Prostate gland (tissue), 2 donors: ENCODE results near the gene PRR15L. TPM values are rescaled to one million over a fixed set of nuclear protein-coding genes. Genes with fewer than 3 reads are reported as not detected.

ENCODE experiments used
- DNase-seq: peaks from one replicate; pipeline ENCODE4 v3.0.0-alpha.2; 2019; ENCODE audit warnings: low spot score
- H3K27ac ChIP-seq, 2 donors: fragments of 200-600 bp; sonication (generic); 2 replicates each; pipeline ENCODE4 v1.5.1; 2017 to 2019
- H3K27me3 ChIP-seq: fragments of 200-600 bp; sonication (generic); replicated peaks from 2 replicates; pipeline ENCODE4 v1.5.1; 2019; ENCODE audit not compliant: insufficient read depth
- H3K36me3 ChIP-seq, 2 donors: fragments of 200-600 bp; sonication (generic); 1 replicate in 1 of 2; 2 replicates in 1 of 2; pipeline versions ENCODE4 v1.5.1 to v1.8.1; 2017 to 2019
- H3K4me1 ChIP-seq: fragments of 200-600 bp; sonication (generic); replicated peaks from 2 replicates; pipeline ENCODE4 v1.5.1; 2019
- H3K4me3 ChIP-seq, 2 donors: fragments of 200-600 bp; sonication (generic); 2 replicates each; pipeline ENCODE4 v1.5.1; 2017 to 2019
- H3K9me3 ChIP-seq: fragments of 200-600 bp; sonication (generic); 2 replicates; pipeline ENCODE4 v1.5.1; 2017
- CTCF ChIP-seq, 4 experiments: fragments of 200-600 bp in 2 of 4; fragments of 450-650 bp in 2 of 4; sonication (generic) in 2 of 4; IDR thresholded peaks; 1 replicate in 3 of 4; 2 replicates in 1 of 4; pipeline ENCODE4 v1.5.1; 2016 to 2019; ENCODE audit warnings: antibody characterized with exemption in 4 of 4, mild to moderate bottlenecking in 2 of 4, moderate library complexity in 2 of 4
- POLR2A ChIP-seq: fragments of 450-650 bp; IDR thresholded peaks from one replicate; pipeline ENCODE4 v1.6.1; 2016; ENCODE audit warnings: antibody characterized with exemption, mild to moderate bottlenecking
- POLR2AphosphoS5 ChIP-seq: sonication (generic); formaldehyde crosslinking; IDR thresholded peaks from one replicate; pipeline ENCODE4 v1.6.1; 2017; ENCODE audit warnings: antibody characterized with exemption
- WGBS: methylation state at CpG from one replicate; pipeline ENCODE4 v1.1.5; 2018; 5-methylcytosine and 5-hydroxymethylcytosine counted together
- intact Hi-C: fragments of 100-400 bp; cut with DNase I; formaldehyde crosslinking; loops from one replicate; pipeline ENCODE4 v1.14.2; 2022
- total RNA-seq, 2 donors: library from RNA; depleted of rRNA; stranded (reverse); fragments of >200 nt; gene quantifications; one replicate each; pipeline ENCODE4 v1.1.0, GENCODE V29; 2016

The PRR15L gene
- total RNA-seq, 2 donors from 2014 or later, result 19.9 to 59.7 TPM

- TF ChIP-seq POLR2A (no peak), CTCF (IDR thresholded peaks at IDR 0.05) (no peak), POLR2AphosphoS5 (no peak)
- 98% methylated on average over 5 of the region's 5 CpGs for WGBS
- DNase-seq, result no peak
- H3K27me3 ChIP-seq, result no peaks in the 10 kb centered on the region
- H3K36me3 ChIP-seq, result no peaks in the 10 kb centered on the region
- intact Hi-C loops, result no loop called here
- no peaks in the 10 kb centered on the region for H3K9me3 ChIP-seq
- no peak overlapping the region for H3K27ac ChIP-seq
- H3K4me1 ChIP-seq, result no peaks in the 10 kb centered on the region
- H3K4me3 ChIP-seq, result no peak overlapping the region
Measured at GRCh38 chr17:47964856-47965255, 7.2 kb upstream of the PRR15L start.

GRCh38 chr17:47962901-47963300 is 5.2 kb upstream of the PRR15L start:
- Histone ChIP-seq H3K4me1 (no peaks in the 10 kb centered on the region), H3K27ac (no peak overlapping the region), H3K27me3 (no peaks in the 10 kb centered on the region), H3K9me3 (no peaks in the 10 kb centered on the region), H3K36me3 (no peaks in the 10 kb centered on the region), H3K4me3 (no peak overlapping the region)
- DNase-seq, result no peak
- intact Hi-C loops, result no loop called here
- 89% methylated on average over 3 of the region's 3 CpGs for whole genome bisulfite sequencing
- TF ChIP-seq CTCF (IDR thresholded peaks at IDR 0.05), result no peak
- no peak for TF ChIP-seq POLR2A
- no peak for TF ChIP-seq POLR2AphosphoS5

GRCh38 chr17:47961406-47961805 is 3.7 kb upstream of the PRR15L start:
- DNase-seq, result no peak
- Histone ChIP-seq H3K27me3 (no peaks in the 10 kb centered on the region), H3K36me3 (no peaks in the 10 kb centered on the region), H3K4me3 (no peak overlapping the region), H3K27ac (no peak overlapping the region), H3K9me3 (no peaks in the 10 kb centered on the region), H3K4me1 (no peaks in the 10 kb centered on the region)
- WGBS, result 89% methylated on average over 6 of the region's 6 CpGs
- TF ChIP-seq POLR2A, result no peak
- no peak for TF ChIP-seq CTCF (IDR thresholded peaks at IDR 0.05)
- no peak for TF ChIP-seq POLR2AphosphoS5
- intact Hi-C loops, result no loop called here

GRCh38 chr17:47959825-47960655 is 2.4 kb upstream of the PRR15L start:
- TF ChIP-seq POLR2AphosphoS5 (no peak), POLR2A (no peak), CTCF (IDR thresholded peaks at IDR 0.05) (no peak)
- H3K27me3 ChIP-seq, result no peaks in the 10 kb centered on the region
- intact Hi-C loops, result no loop called here
- no peak for DNase-seq
- H3K36me3 ChIP-seq, result no peaks in the 10 kb centered on the region
- WGBS, result 51% methylated on average over 8 of the region's 8 CpGs
- H3K9me3 ChIP-seq, result no peaks in the 10 kb centered on the region
- H3K4me1 ChIP-seq, result no peaks in the 10 kb centered on the region
- no peak overlapping the region for H3K4me3 ChIP-seq
- no peak overlapping the region for H3K27ac ChIP-seq
